NCI-H82 (cell line): Measurements from ENCODE around the gene ZNF444.
A peak's percentile ranks its signal among the peaks of the same experiment; 100 is the strongest.
"Not testable (repeated sequence)": the region's sequence is repeated elsewhere in the genome, so short reads cannot be mapped to it uniquely, and the experiment has no call there.

Source experiments
- DNase-seq: peaks from one replicate; lab custom pipeline; 2025; lab: John Stamatoyannopoulos, UW

The ZNF444 gene

DNA sequence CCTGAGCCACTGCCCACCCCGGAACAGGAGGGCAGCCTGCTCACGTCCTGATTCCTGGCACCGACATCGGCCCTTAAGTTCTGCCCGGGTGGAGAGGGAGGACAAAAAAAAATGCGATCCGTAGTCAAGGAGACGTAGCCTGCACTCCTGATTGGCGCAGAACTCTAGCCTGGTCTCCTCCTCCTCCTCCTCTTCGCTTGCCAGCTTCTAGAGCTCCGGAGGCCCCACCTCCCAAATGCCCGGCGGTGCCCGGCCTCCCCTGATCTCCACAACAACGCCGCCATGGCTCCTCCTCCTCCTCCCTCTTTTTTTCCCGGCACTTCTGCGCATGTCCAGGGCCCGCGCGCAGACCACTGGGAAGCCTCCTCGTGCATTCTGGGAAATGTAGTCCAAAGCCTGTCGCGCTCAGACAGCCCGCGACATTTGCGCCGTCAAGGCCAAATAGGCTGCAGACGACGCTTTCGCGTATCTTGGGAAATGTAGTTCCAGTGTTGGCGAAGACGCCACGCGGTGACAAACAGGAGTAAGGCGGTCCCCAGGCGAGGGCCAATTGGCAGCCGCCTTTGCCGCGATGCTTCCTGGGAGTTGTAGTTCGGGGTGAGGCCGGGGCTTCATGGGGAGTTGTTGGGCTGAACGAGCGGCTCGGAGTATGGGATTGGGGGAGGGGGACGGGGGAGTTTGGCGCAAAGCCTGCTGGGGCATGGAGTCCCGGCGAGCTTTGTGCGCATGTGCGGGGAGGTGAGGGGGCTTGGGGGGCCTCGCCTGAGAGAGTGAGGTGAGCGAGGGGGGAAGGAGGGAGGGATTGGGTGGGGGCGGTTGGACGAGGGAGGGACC, at the start of gene ZNF444:
TSS of gene ZNF444 (plus strand) at position 705 of the 834 bp plus-strand sequence. CDS start 5,625 bp downstream, outside the sequence.
- DNase-seq: peak; percentile 100

GRCh38 chr19:56091751-56092546, 49.1 kb upstream of the ZNF444 start:
- no peak for DNase-seq

- DNase-seq: no peak
Measured at GRCh38 chr19:56092685-56093631, 48.1 kb upstream of the ZNF444 start.

- no peak for DNase-seq
Measured at GRCh38 chr19:56094449-56094848, 46.6 kb upstream of the ZNF444 start.

DNA sequence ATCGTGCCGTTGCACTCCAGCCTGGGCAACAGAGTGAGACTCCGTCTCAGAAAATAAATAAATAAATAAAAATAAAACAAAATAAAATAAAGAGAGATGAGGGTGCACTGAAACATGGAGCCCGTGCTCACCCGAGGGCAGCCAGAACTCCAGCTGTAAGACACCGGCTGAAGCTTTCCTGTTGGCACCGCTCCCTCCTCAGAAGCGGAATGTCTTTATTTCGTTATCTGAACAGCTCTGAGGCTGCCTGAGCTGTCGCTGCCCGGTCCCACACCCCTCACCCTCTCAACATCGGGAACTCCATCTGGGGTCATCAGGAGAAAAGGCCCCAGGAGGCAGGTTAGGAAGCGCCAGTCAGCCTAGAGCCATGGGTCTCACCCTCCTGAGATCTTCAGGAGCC, 44.4 kb upstream of the ZNF444 start:
- DNase-seq: no peak

GRCh38 chr19:56097306-56097705, 43.8 kb upstream of the ZNF444 start:
- DNase-seq: no peak

- DNase-seq: no peak
Measured at GRCh38 chr19:56097776-56098175, 43.3 kb upstream of the ZNF444 start.

DNA sequence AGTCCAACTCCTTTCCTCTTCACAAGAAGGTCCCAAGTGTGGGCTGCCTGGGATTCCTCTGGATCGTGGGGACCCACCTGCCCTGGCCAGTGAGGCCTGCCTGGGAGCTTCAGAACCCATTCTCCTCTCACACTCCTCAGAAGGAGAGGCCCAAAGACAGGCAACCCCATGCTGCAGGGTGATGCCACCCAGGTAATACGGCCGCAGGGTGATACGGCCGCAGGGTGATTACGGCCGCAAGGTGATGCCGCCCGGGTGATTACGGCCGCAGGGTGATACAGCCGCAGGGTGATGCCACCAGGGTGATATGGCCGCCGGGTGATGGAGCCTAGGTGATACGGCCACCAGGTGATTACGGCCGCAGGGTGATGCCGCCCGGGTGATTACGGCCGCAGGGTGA, 42.9 kb upstream of the ZNF444 start:
- not testable (repeated sequence) for DNase-seq

DNA sequence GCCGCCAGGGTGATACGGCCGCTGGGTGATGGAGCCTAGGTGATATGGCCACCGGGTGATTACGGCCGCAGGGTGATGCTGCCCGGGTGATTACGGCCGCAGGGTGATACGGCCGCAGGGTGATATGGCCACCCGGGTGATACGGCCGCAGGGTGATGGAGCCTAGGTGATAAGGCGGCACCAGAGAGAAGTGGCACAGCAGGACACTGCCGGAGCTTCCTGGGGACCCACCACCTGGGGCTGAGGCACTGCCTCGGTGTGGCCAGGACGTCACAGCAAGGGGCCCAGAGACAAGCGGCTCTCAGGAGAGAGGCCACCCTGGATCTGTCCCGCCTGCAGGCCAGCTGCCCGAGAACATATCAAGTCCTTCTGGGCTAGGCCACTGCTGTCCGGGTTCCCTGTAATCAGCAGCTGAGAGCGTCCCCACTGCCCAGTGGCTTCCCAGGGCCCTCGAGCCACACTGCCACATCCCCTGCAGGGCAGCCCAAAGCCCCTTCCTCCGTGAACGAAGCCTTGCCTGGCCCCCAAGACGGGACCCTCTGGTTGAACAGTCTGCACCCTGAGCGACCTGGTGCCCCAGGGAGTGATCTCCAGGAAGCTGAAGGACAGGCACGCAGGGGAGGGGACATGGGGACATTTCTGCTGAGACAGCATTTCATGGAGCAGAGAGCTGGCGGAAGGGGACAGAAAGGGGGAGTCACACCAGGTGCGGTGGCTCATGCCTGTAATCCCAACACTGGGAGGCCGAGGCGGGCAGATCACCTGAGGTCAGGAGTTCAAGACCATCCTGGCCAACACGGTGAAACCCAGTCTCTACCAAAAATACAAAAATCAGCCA, 42.1 kb upstream of the ZNF444 start:
- DNase-seq: no peak

- no peak for DNase-seq
Measured at GRCh38 chr19:56099638-56100539, 41.2 kb upstream of the ZNF444 start.

DNA sequence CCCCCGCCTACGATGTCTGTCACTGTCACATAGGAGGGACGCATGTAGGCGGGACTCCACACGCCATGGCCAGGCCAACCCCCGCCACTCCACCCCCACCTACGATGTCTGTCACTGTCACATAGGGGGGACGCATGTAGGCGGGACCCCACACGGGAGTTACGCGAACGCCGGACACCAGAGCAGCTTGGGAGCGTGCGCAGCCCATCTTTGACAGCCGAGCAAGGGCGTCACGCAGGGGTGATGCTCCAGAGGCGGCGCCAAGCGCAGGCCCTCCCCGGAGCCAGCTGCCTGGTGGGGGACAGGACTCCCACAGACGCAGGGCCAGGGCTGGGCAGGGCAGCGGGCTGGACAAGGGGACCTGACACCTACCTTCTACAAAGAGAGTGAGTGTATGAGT, 40.0 kb upstream of the ZNF444 start:
- DNase-seq: no peak

GRCh38 chr19:56101746-56102535, 39.1 kb upstream of the ZNF444 start:
- no peak for DNase-seq

DNA sequence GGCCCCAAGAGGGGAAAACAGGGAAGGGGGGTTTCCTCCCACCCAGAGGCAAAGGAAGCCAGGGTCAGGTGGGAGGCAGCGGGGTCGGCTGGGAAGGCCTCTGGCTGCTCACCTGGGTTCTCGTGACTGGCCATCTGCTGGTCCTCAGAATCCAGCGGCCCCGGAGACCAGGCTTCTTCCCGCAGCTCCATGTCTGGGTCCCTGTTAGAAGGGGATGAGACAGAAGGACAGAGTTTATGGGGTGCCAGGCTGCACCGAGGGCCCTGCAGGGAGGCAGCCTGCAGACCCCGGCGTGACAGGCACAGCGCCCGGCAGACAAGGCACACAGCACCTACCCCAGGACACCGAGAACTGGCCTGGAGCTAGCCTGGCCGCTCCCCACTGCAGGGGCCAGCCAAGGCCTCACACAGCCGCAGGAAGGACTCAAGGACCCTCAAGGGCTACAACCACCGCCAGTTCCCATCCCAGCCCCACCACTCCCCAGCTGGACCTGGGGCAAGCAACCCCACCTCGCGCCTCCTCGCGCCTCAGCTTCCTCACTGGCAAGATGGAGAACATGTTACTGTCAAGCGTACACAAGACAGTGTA, 38.0 kb upstream of the ZNF444 start:
- no peak for DNase-seq

DNA sequence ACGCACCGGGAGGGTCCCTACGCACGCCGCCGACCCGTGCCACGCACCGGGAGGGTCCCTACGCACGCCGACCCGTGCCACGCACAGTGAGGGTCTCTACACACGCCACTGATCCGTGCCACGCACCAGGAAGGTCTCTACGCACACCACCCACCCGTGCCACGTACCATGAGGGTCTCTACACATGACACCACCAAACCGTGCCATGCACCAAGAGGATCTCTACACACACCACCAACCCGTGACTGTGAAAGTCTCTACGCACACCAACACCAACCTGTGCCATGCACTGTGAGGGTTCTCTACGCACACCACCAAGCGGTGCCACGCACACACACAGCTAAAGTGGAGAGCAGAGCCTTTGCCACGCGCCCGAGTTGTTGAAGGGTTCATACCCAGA, 36.7 kb upstream of the ZNF444 start:
- no peak for DNase-seq

GRCh38 chr19:56105090-56105701, 35.9 kb upstream of the ZNF444 start:
- DNase-seq: peak; percentile 61

GRCh38 chr19:56105831-56106396, 35.2 kb upstream of the ZNF444 start:
- not testable (repeated sequence) for DNase-seq

- no peak for DNase-seq
Measured at GRCh38 chr19:56106397-56106849, 34.7 kb upstream of the ZNF444 start.

GRCh38 chr19:56106993-56107392, 34.1 kb upstream of the ZNF444 start:
- DNase-seq: no peak
